Activated naive CD8-positive, alpha-beta T cell treated with anti-CD3 and anti-CD28 coated beads, Interleukin-2, amount 50 U/mL, for 16 hours (primary cell): ENCODE results near the gene FARSA.
"Not testable (repeated sequence)": the region's sequence is repeated elsewhere in the genome, so short reads cannot be mapped to it uniquely, and the experiment has no call there.

Source experiments
- DNase-seq: peaks from one replicate; pipeline ENCODE4 v3.0.0-alpha.2; 2020; ENCODE audit warnings: low read depth, low spot score

The FARSA gene

GRCh38 chr19:12890787-12891552 lies 42.5 kb downstream of the FARSA start, which contains the start of gene GCDH:
GCDH (plus strand) TSS chr19:12891160; CDS start chr19:12891305, 145 bp downstream.
- peak; percentile 92 for DNase-seq

- DNase-seq = not testable (repeated sequence)
Observed at GRCh38 chr19:12890299-12890786, 43.2 kb downstream of the FARSA start.

GRCh38 chr19:12888006-12888603 lies 45.4 kb downstream of the FARSA start:
- DNase-seq = no peak

GRCh38 chr19:12886969-12887747 lies 46.4 kb downstream of the FARSA start, which contains the start of gene KLF1:
KLF1 (minus strand) TSS chr19:12887201; CDS start chr19:12887140, 61 bp downstream.
- DNase-seq = no peak

- DNase-seq = no peak
Observed at GRCh38 chr19:12886651-12886968, 46.9 kb downstream of the FARSA start.

GRCh38 chr19:12885749-12886650 lies 47.5 kb downstream of the FARSA start:
- no peak for DNase-seq

- DNase-seq = peak; percentile 80
Observed at GRCh38 chr19:12884926-12885748, 48.4 kb downstream of the FARSA start.

GRCh38 chr19:12884627-12884925 lies 48.9 kb downstream of the FARSA start:
- DNase-seq = no peak

- no peak for DNase-seq
Observed at GRCh38 chr19:12884202-12884601, 49.3 kb downstream of the FARSA start.

GRCh38 chr19:12882589-12882988 lies 50.9 kb downstream of the FARSA start:
- DNase-seq = no peak

GRCh38 chr19:12881172-12881808 lies 52.2 kb downstream of the FARSA start, which contains the start of gene DNASE2:
DNASE2 (minus strand) TSS chr19:12881449; CDS start chr19:12881375, 74 bp downstream.
- peak; percentile 75 for DNase-seq

GRCh38 chr19:12880551-12881171 lies 52.9 kb downstream of the FARSA start:
- no peak for DNase-seq

- no peak for DNase-seq
Observed at GRCh38 chr19:12875086-12875485, 58.4 kb downstream of the FARSA start.

GRCh38 chr19:12873891-12874745 lies 59.4 kb downstream of the FARSA start:
- no peak for DNase-seq

- no peak for DNase-seq
Observed at GRCh38 chr19:12872941-12873890, 60.3 kb downstream of the FARSA start.
